Femur (tissue), 1 donor: Measurements from ENCODE around the gene SND1.
"Not testable (repeated sequence)": the region's sequence is repeated elsewhere in the genome, so short reads cannot be mapped to it uniquely, and the experiment has no call there.

Experiments
- DNase-seq: peaks from one replicate; pipeline ENCODE4 v3.0.0-alpha.2; 2017

SND1 gene

DNA sequence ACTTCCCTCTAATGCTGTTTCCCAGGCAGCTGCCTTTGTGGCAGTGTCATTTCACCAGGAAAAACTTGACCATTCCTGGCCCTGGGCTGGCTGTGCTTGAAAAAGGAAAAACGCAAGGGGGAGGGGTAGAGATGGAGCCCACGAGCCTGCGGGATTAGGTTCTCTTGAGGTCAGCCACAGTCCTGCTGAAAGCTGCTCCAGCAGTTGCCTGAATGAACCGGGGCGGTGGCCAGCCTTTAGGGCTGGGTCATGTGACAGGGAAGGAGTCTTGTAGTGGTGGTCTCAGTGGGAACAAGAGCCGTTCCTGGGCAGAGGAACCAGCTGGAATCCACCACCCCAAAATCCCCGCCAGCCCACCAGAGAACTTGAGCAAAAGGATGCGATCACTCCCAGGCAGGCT, 430.4 kb downstream of the SND1 start:
- no peak for DNase-seq

DNA sequence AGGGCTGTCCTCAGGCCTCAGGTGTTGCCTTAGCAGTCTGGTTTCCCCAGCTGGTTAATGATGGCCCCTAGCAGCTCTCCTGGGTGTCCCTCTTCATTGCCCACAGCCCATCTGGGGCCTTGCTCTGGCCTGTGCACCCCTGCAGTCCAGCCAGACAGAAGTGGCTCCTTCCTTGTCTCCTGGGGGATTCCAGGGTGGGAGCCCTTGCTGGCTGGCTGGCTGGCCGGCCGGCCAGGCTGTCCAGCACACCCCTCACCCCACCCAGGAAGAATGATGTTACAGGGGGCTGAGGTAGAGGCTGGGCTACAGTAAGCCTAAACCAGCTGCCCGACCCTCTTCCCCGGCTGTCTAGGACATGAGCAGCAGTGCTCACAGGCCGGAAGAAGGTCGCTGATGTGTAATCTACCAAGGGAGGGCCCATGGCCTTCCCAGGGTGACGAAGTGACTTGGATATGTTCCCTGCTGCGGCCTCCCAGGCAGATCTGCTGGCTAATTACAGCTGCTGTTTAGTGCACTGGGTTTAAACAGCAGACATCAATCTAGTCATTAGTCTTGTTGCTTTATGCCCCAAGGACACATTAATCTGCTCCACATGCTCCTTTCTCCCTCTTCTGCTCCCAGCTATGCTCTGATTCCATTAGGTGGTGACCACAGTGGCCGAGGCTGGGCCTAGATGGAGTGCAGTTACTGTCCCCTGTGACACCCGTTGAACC, 433.1 kb downstream of the SND1 start:
- no peak for DNase-seq

DNA sequence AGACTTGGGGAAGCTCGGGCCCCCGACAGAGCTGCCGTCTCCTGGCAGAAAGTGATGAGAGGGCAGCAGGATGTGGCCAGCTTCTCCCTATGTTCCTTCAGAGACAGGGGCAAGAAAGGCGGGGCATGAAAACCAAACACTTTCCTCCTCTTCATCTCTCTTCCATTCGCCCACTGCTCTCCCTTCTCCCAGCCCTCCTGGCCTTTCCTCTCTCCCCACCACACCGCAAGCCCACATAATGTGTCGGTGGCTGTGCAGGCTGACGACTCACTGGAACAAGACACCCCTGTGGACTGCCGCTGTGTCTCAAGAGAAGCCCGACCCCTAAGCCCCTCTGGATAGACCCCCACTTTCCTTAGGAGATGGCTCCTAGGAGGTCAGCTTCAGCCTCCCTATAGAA, 438.5 kb downstream of the SND1 start:
- DNase-seq, result no peak

DNA sequence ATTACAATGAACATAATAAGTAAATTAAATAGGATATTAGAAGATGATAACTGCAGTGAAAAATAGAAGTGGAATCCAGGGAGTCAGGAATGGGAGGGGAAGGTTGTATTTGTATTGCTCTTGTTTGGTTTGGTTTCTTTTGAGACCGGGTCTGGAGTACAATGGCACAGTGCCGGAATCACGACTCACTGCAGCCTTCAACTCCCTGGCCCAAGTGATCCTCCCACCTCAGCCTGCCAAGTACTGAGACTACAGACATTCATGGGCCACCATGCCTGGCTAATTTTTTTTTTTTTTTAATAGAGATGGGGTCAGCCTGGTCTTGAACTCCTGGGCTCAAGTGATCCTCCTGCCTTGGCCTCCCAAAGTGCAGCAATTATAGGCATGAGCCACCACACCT, 439.1 kb downstream of the SND1 start:
- no peak for DNase-seq

DNA sequence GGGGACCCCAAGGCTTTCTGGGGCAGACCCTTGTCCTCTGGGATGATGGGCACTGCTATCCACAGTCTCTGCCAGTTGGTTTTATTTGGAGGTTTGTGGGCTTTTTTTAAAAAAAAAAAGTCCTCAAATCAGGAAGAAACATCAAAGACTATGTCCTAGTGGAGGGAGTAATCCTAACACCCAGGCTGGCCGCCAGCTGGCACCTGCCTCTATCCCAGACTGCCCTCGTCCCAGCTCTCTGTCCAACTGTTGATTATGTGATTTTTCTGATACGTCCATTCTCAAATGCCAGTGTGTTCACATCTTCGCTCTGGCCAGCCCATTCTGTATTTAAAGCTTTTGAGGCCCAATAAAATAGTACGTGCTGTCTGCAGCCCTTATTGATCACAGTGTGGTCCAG, 440.2 kb downstream of the SND1 start:
- no peak for DNase-seq

DNA sequence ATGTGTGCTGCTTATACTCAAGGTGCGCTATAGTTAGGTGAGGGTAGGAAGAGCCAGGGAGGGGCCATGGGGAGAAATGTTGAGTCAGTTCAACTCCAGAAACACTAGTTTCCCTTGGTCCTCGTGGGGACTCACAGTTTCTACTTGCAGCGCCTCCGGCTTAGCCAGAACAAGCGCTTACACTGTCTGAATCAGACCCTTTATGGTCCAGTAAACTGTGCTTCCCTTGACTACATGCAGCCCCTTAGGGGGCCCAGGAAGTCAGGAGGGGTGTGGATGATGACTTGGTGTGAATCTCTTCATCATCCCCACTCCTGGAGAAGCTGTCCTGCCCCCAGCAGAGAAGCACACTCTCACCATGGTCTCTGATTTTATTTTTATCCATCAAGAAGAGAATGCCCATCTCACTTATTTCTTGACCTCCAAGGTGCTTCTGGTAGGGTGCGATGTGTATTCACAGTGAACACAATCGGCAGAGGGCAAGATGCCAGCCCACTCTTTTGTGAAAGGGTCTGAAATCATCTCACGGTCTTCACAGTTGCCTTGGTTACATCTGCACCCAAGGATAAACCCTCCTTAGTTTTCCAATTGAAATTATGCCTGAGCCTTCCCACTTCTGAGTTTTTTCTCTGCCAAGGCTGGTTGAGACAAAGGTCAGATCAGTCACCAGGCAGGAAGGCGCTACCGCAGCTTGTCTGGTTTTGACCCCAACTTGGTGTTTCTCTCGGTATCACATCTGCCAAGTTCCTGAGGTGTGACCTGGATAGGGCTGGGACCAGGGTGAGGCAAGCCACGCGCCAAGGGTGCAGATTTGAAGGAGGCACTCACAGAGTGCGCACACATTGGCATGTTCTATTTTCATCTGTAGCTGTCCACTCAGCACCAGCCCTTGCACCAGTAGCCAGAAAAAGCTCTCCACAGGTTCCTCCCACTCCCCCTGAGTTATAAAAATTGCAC, 441.9 kb downstream of the SND1 start:
- DNase-seq, result no peak

DNA sequence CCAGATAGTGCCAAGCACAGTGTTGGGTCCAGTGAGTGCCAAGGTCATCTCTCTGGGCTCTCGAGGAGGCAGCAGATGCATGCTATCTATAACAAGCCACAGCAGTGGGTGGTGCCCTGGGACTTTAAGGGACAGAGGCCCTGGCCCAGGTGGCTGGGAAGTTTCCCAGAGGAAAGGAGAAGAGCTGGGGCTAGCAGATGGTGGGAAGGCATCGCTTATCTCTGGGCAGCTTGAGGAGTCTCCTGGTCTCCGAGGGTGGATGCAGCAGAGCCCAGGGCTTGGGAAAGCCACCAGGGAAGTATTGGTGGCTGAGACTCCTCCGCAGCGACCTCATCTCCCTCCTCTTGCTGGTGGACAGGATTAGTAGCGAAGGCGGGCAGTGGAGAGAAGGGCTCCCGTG, 442.7 kb downstream of the SND1 start:
- no peak for DNase-seq

DNA sequence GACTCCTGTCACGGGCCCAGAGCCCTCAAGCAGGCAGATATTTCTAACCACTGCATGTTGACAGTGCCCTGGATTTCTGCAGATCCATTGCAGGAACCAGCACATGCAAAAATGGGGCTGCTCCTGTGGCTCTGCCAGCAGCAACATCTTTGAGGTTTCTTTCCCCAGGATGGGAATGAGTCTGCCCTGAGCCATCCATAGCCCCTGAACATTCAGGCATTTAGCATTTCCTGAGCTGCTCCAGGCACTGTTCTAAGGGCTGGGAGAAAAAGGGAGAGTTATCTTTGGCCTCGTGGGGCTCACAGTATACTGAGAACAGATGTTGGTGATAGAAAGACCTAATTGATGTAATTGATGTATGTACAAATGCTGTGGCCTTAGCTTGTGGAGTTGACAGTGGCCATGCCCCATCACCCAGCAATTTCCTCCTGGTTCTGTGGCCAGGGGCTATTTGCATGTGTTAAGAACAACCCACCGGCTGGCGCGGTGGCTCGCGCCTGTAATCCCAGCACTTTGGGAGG, 445.3 kb downstream of the SND1 start:
- no peak for DNase-seq

DNA sequence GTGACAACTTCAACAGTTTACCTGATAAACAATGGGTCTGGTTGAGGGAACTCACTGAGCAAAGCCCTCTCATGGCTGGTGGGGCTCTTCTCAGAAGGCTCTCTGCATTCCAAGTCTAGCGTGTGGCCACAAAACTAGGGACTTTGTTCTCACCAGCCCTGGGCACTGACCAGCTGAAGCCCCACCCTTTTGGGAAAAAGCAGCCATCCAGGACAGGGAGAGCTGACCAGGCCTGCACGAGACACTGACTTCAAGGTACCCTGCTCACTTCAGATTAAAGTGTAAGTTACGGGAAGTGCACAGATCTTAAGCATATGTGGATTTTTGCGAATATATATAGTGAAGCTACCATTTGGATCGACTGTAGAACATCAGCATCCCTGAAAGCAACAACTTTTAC, 446.6 kb downstream of the SND1 start:
- no peak for DNase-seq

DNA sequence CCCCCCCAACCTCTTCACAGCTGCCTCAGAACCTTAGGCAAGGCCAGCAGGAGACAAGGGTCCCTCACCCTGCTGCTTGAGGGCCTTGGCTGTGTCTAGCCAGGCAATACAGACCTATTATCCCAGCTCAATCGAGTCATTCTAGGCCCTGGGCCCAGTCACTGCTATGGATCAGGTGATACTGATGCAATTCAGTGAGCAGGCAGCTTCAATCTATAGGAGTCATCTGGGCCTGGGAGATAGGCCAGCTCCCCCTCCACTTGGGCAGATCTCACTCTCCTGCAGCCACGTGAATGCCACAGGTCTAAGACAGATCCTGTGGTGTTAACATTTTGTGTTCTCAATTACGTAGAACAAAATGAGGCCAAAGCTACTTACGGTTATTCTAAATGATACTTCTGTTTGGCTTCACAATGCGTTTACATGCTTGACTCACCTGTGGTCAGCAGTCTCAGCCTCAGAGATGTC, 447.2 kb downstream of the SND1 start:
- no peak for DNase-seq

DNA sequence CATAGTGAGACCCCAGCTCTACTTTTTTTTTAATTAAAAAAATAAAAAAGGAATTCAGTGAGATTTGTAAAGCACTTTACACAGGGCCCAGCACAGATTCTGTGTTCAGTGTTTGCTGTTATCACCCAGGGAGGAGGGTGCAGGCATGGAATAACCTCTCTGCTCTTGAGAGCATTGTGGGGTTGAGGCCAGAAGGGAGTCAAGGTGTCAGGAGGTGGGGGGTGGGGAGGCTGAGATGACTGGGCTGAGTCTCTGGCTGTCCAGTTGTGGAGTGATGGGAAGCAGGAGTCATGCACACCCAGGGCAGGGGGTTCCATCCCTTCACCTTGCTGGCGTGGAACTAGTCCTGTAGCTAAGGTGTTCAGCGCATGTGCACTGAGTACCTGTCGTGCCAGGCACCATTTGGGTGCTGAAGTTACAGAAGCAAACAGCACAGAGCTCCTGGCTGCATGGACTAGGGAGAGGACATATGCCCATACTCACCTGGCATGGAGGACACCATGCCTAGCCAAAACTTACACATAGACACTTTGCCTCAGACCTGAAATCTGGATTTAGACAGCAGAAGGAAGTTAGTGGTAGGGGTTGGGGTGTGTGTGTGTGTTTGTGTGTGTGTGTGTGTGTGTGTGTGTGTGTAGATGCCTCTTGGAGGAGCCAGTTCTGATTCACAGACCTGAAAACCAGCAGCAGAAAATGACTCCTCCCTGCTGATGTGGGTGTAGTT, 448.4 kb downstream of the SND1 start:
- no peak for DNase-seq

DNA sequence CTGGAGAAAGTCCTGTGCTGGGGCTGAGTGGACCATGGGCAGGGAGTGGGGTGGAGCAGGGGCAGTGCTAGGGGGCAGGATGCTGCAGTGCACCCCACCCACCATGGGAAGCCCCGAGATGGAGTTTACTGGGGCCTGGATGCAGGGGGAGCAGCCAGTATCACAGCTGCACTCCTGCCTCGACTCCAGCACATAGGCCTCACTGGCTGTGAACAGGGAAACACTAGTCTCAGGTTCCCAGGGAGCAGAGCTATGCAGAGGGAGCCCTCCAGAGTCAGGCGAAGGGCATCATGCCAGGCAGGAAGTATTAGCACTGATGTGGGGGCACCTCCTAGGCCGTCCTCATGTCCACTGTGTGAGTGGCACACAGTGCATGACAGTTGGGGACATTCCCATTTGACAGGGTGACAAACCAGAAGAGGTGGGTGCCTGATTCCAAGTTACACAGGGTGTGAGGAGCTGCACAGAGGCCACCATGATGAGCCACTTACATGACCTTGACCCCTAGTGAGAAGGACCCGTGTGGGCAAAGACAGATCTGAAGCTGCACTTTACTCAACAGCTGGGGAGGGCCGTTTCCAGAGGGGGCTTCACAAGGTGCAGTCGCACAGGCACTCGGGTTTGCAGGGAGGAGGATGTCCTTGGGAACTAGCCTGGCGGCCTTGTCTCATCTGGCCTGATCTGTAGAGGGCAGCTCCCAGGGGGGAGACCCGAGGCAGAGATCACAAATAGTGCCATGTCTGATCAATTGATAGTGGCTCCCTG, 449.1 kb downstream of the SND1 start:
- no peak for DNase-seq

DNA sequence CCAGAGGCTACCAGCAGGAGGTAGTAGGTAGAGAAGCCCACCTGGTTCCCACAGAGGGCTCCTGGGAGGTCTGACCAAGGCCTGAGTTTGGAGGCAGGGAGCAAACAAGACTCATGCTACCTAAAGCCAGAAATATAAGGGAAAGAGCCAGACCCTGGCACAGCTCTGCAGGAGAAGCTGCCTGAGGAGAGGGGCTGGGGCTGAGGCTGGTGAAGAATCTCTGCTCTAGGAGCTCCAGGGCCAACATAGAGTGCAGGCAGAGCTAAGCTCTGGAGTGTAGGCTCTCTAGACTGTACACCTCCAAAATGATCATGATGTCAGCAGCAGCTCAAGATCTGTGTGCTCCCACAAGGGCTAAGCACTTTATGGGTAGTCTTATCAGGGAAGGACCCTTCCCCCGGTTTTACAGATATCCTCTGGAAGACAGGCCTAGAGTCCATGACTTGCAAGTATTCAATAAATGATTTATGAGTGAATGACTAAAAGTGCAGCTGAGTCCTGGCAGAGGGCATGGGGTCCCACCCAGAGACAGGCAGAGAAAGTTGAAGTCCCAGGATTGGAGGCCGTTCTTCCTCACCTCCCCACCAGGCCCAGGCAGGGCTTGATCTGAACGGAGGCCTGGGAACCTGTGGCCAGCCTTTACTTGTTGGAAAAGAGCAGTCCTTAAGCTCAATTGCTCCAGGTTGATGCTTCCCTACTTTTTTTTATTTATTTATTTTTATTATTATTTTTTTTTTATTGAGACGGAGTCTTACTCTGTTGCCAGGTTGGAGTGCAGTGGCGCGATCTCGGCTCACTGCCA, 450.7 kb downstream of the SND1 start:
- DNase-seq, result no peak

DNA sequence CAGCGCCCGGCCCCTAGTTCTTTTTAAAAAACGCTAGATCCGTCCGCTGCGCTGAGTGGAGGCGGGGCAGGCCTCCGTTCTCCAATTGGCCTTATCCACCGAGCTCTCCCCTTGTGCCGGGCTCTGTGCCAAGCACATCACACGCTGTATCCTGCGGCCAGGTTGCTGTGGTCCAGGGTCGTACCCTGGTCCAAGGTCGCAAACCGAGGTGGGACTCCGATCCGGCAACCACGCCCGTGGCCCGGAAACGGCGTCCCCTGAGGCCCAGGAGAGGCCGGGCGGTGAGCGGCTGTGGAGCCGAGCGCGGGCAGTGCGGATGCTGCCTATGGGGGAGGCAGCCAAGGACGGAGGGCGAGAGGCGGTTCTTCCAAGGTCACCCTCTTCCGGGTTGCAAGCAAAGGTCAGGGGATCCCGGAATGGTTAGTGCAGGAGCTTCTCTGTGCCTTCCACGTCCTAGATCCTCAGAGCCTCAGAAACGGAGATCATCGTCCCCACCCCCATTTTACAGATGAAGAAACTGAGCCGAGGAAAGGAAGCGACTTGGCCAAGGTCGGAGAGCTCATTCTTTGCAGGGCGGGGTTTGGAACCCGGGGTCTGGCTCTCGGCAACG, 451.6 kb downstream of the SND1 start:
- DNase-seq, result peak; percentile 52

DNA sequence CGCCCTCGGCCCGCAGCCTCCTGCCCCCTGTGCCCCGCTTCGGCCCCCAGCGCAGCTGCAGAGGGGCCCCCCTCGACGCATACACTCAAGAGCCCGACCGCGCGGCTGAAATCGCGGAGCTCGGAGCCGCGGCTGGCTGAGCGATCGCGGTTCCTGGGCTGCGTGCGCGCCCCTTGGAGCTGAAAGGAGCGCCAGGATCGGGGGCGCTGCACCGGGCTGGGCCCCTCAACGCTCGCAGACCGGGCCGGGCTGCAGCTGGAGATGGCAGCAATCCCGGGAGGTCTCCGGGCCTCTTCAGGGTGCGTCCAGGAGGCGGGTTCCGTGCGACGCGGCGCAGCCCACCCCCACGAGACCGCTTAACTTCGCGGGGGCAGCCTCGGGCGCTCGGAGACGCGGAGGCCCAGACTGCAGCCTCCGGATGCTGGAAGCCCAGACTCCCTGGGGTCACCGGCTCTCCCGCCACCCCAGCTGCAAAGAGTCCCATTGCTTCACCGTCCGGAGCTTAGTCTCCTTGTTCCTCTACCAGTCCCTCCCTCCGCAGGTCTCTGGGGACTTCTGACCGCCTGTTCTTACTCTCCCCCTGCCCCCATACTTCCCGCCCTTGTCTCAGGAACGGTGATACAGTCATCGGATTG, 452.2 kb downstream of the SND1 start:
- DNase-seq, result peak; percentile 54

DNA sequence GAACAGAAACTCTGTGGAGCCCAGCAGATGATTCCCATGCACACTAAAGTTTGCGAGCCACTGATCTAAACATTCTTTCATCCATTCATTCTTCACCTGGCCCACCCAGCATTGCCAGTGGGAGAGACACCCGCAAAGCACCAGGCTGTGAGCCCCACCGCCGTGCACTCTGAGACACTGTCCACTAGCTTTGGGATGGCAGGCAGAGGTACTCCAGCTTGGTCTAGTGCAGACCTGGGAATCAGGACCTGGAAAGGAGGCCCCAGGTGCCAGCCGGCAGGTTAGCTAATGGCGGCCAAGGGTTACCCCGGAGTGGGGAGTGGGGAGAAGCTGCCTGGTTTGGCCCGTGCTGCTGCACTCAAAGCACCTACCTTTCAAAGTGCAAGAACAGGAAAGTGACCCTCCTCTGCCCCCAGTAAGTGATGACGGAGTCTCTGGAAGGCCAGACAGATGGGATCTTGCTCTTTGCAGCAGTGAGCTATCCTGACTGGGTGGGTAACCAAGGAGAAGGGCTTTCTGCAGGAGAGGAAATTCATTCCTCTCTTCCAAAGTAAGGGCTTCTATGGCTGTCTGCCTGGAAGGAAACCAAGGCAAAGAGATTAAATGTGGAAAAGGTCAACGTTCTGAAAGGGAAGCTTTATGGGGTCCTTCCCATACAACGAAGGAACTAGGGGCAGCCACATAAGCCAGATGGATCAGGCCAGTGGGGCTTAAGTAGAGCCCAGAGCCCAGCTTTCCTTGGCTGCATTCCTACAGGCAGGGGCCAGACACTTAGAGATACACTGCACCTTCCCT, 453.4 kb downstream of the SND1 start:
- DNase-seq, result no peak

DNA sequence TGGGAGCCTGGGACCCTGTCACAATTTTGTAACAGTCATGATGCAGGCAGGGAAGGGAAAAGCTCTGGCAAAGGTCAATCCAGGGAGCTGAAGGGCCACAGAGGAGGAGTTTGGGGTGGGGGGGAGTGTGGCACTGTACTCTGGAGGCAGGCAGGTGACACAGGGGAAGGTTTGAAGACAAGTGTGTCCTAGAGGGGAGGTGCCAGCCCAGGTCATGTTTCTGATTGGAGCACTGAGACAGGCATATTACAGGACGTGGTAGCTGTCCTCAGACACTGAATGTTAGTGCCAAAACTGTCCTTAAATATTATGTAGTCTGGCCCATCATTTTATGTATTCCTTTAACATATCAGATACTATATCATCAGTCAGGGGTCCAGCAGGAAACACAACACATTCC, 454.8 kb downstream of the SND1 start:
- no peak for DNase-seq

DNA sequence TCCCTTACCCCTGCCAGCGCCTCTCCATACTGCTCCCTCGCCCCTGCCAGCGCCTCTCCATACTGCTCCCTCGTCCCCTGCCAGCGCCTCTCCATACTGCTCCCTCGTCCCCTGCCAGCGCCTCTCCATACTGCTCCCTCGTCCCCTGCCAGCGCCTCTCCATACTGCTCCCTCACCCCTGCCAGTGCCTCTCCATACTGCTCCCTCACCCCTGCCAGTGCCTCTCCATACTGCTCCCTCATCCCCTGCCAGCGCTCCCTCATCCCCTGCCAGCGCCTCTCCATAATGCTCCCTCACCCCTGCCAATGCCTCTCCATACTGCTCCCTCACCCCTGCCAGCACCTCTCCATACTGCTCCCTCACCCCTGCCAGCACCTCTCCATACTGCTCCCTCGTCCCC, 455.5 kb downstream of the SND1 start:
- DNase-seq, result not testable (repeated sequence)

DNA sequence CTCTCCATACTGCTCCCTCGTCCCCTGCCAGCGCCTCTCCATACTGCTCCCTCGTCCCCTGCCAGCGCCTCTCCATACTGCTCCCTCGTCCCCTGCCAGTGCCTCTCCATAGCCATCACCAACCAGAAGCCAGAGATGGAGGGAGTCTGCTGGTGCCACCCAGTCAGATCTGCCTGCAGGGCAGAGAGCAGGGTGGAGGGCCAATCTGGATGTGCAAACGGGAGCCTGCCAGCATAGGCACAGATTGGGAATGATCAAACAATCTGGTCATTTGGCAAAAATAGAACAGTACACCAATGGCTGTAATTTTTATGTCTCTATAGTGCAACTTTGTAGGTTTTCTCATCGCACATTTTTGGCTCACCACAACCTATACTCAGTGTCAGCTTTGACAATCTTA, 456.1 kb downstream of the SND1 start:
- no peak for DNase-seq
